ENCODE data around the gene FUCA2. TPM values are rescaled to one million over a fixed set of nuclear protein-coding genes. Genes with fewer than 3 reads are reported as not detected.
A peak's percentile ranks its signal among the peaks of the same experiment; 100 is the strongest.
"Not testable (repeated sequence)": the region's sequence is repeated elsewhere in the genome, so short reads cannot be mapped to it uniquely, and the experiment has no call there.

FUCA2 gene
- total RNA-seq, 1 experiment from 2014 or later: not detected

- H3K4me2 ChIP-seq (ENCODE audit: low read depth, low read length, poor library complexity, severe bottlenecking): peak within 1 kb of the TSS; percentile 93
- peak within 1 kb of the TSS; percentile 96 for H2AFZ ChIP-seq (ENCODE audit: low read length)
- no peaks in the 10 kb centered on the region for H3K27me3 ChIP-seq (ENCODE audit: low read length)
- peak within 1 kb of the TSS; percentile 76 for H3K27ac ChIP-seq (ENCODE audit: low read length)
- H4K20me1 ChIP-seq (ENCODE audit: insufficient read depth, low read depth, low read length): no peaks in the 10 kb centered on the region
- H3K36me3 ChIP-seq (ENCODE audit: insufficient read depth, low read length): no peaks in the 10 kb centered on the region
- H3K4me1 ChIP-seq (ENCODE audit: low read length): peaks cover 56% of the 10 kb centered on the region
- no peaks in the 10 kb centered on the region for H3K9me3 ChIP-seq (ENCODE audit: low read length)
- peak; percentile 98 for DNase-seq
- H3K9ac ChIP-seq (ENCODE audit: low read length): peak within 1 kb of the TSS; percentile 90
- H3K79me2 ChIP-seq (ENCODE audit: low read length): peaks cover 92% of the 10 kb centered on the region
- H3K4me3 ChIP-seq (ENCODE audit: low read length): peak within 1 kb of the TSS; percentile 87
- no peaks in the 10 kb centered on the region for H3K9me2 ChIP-seq (replicated peaks; ENCODE audit: insufficient read depth, low read length)
These were observed 60.8 kb downstream of the FUCA2 start, which contains the start of the genes ADAT2 and PEX3 for GRCh38 chr6:143450453-143451371. TSS of gene ADAT2 (minus strand) at chr6:143450695. CDS start at chr6:143450658, 37 bp downstream. TSS of gene PEX3 (plus strand) at chr6:143450805. CDS start at chr6:143451043, 238 bp downstream.

GRCh38 chr6:143449714-143450452, 61.6 kb downstream of the FUCA2 start:
- Histone ChIP-seq H3K36me3 (ENCODE audit: insufficient read depth, low read length) (no peaks in the 10 kb centered on the region; the same call in 1 of the 2 replicates), H2AFZ (ENCODE audit: low read length) (peak overlapping the region; percentile 69), H3K27me3 (ENCODE audit: low read length) (no peaks in the 10 kb centered on the region), H3K4me2 (ENCODE audit: low read depth, low read length, poor library complexity, severe bottlenecking) (peak overlapping the region; percentile 89), H3K79me2 (ENCODE audit: low read length) (peaks cover 95% of the 10 kb centered on the region), H3K9ac (ENCODE audit: low read length) (peak overlapping the region; percentile 81), H3K9me2 (replicated peaks; ENCODE audit: insufficient read depth, low read length) (no peaks in the 10 kb centered on the region), H3K4me1 (ENCODE audit: low read length) (peaks cover 53% of the 10 kb centered on the region), H3K27ac (ENCODE audit: low read length) (peak overlapping the region; percentile 76), H3K9me3 (ENCODE audit: low read length) (no peaks in the 10 kb centered on the region), H4K20me1 (ENCODE audit: insufficient read depth, low read depth, low read length) (no peaks in the 10 kb centered on the region), H3K4me3 (ENCODE audit: low read length) (peak overlapping the region; percentile 87)
- DNase-seq: peak; percentile 78

GRCh38 chr6:143449082-143449713, 62.3 kb downstream of the FUCA2 start:
- Histone ChIP-seq H3K27me3 (ENCODE audit: low read length) (no peaks in the 10 kb centered on the region), H3K79me2 (ENCODE audit: low read length) (peaks cover 95% of the 10 kb centered on the region), H3K27ac (ENCODE audit: low read length) (peak overlapping the region; percentile 76), H2AFZ (ENCODE audit: low read length) (peak overlapping the region; percentile 39; the same call in 1 of the 2 replicates), H3K9me3 (ENCODE audit: low read length) (no peaks in the 10 kb centered on the region), H3K9me2 (replicated peaks; ENCODE audit: insufficient read depth, low read length) (no peaks in the 10 kb centered on the region), H3K9ac (ENCODE audit: low read length) (peak overlapping the region; percentile 81), H3K4me1 (ENCODE audit: low read length) (peaks cover 46% of the 10 kb centered on the region), H3K36me3 (ENCODE audit: insufficient read depth, low read length) (peaks cover 3% of the 10 kb centered on the region; the same call in 1 of the 2 replicates), H3K4me2 (ENCODE audit: low read depth, low read length, poor library complexity, severe bottlenecking) (peak overlapping the region; percentile 89), H4K20me1 (ENCODE audit: insufficient read depth, low read depth, low read length) (no peaks in the 10 kb centered on the region), H3K4me3 (ENCODE audit: low read length) (peak overlapping the region; percentile 87)
- no peak for DNase-seq

- peaks cover 35% of the 10 kb centered on the region for H3K4me1 ChIP-seq (ENCODE audit: low read length)
- not testable (repeated sequence) for DNase-seq; H3K9me3 ChIP-seq (ENCODE audit: low read length); H3K27ac ChIP-seq (ENCODE audit: low read length); H4K20me1 ChIP-seq (ENCODE audit: insufficient read depth, low read depth, low read length); H3K9me2 ChIP-seq (replicated peaks; ENCODE audit: insufficient read depth, low read length); H3K4me2 ChIP-seq (ENCODE audit: low read depth, low read length, poor library complexity, severe bottlenecking); H2AFZ ChIP-seq (ENCODE audit: low read length); H3K4me3 ChIP-seq (ENCODE audit: low read length); H3K9ac ChIP-seq (ENCODE audit: low read length); H3K27me3 ChIP-seq (ENCODE audit: low read length)
- peaks cover 96% of the 10 kb centered on the region for H3K79me2 ChIP-seq (ENCODE audit: low read length)
- H3K36me3 ChIP-seq (ENCODE audit: insufficient read depth, low read length): peaks cover 11% of the 10 kb centered on the region; the same call in 1 of the 2 replicates
These were observed 63.7 kb downstream of the FUCA2 start for GRCh38 chr6:143447865-143448264.

Small RNA genes lying within 50 kb of the gene (small RNA-seq; reads per million reads assigned to genes)
- gene RNA5SP221: 1.1 reads per million, percentile 33 among the genes with 10 or more reads in this experiment

Other genes starting within 250 kb of the FUCA2 start
- 18.7 and 21.3 TPM in 2 replicates for gene ADAT2, start 61.0 kb downstream of the FUCA2 start, total RNA-seq (2014; rRNA removed; shearing (Covaris generic); ENCODE audit: low replicate concordance)
- 17.7 and 38.0 TPM in 2 replicates for gene PEX3, start 60.9 kb downstream of the FUCA2 start, total RNA-seq (2014; rRNA removed; shearing (Covaris generic); ENCODE audit: low replicate concordance)
- gene PHACTR2, start 166.2 kb upstream of the FUCA2 start, total RNA-seq (2014; rRNA removed; shearing (Covaris generic); ENCODE audit: low replicate concordance): not detected in 2 replicates

Measured in Karpas-422 (cell line).